K562 (cell line): Measurements from ENCODE around the gene TENT4B. TPM values are rescaled to one million over a fixed set of nuclear protein-coding genes. Genes with fewer than 3 reads are reported as not detected.

ENCODE experiments used
- ATAC-seq: fragments of 200-7000 bp; cut with Tn5 transposase; 3 replicates; pipeline ENCODE4 v1.9.1; 2020; ENCODE audit warnings: moderate library complexity
- BruUV-seq: library from RNA; stranded (reverse); fragments of 400-500 nt; replicated peaks from 2 replicates; lab custom pipeline; 2021; lab: Mats Ljungman, UMichigan
- CTCF ChIA-PET: fragments of 300-600 bp; formaldehyde crosslinking; extraction: SDS; loops from one replicate; lab custom pipeline; 2021; ENCODE audit warnings: low intra/inter-chr PET ratio; lab: Yijun Ruan, JAX
- POLR2A ChIA-PET: fragments of 300-600, 350-650 bp; sonication (Branson Sonifier 250); formaldehyde crosslinking; extraction: SDS; loops from one replicate; lab custom pipeline; 2021; ENCODE audit warnings: antibody characterized with exemption, inconsistent platforms; lab: Yijun Ruan, JAX
- DNase-seq, 4 experiments: peaks; one replicate each; pipeline versions ENCODE4 v3.0.0 to v3.0.0-alpha.2; 2011 to 2018; ENCODE audit warnings: low spot score in 3 of 4, mixed read lengths in 3 of 4; ENCODE audit errors: extremely low read depth in 1 of 4
- FAIRE-seq: peaks from 2 replicates; lab custom pipeline; 2011; peaks lifted over from hg19 to GRCh38; lab: Jason Lieb, UNC
- H2AFZ ChIP-seq: 2 replicates; pipeline ENCODE4 v1.6.0; 2011; ENCODE audit warnings: low read depth, low read length, control low read depth, inconsistent platforms
- H3K27ac ChIP-seq: fragments of 200-600 bp; 3 replicates; pipeline ENCODE4 v1.8.0; 2011; ENCODE audit warnings: low read depth, mild to moderate bottlenecking, control low read depth, inconsistent platforms, low read length, moderate library complexity, mixed read lengths; ENCODE audit errors: extremely low read depth
- H3K27me3 ChIP-seq, 2 experiments: fragments of 300-600 bp in 1 of 2; 2 replicates in 1 of 2; 3 replicates in 1 of 2; pipeline versions ENCODE4 v1.6.0 to v1.8.0; 2011; ENCODE audit warnings: inconsistent platforms in 2 of 2, low read length in 2 of 2, mild to moderate bottlenecking in 1 of 2, mixed read lengths in 1 of 2, moderate library complexity in 1 of 2; ENCODE audit not compliant: control insufficient read depth in 2 of 2, insufficient read depth in 2 of 2
- H3K36me3 ChIP-seq: fragments of 300-600 bp; 3 replicates; pipeline ENCODE4 v1.8.0; 2011; ENCODE audit warnings: mild to moderate bottlenecking, low read length, inconsistent platforms; ENCODE audit not compliant: control insufficient read depth, insufficient read depth
- H3K4me1 ChIP-seq, 2 experiments: fragments of 200-600 bp in 1 of 2; replicated peaks in 1 of 2; 2 replicates in 1 of 2; 3 replicates in 1 of 2; pipeline versions ENCODE4 v1.5.1 to v1.8.0; 2011; ENCODE audit warnings: inconsistent platforms in 2 of 2, low read length in 2 of 2, mild to moderate bottlenecking in 1 of 2, mixed read lengths in 1 of 2, moderate library complexity in 1 of 2; ENCODE audit not compliant: control insufficient read depth in 2 of 2, insufficient read depth in 2 of 2
- H3K4me2 ChIP-seq: 2 replicates; pipeline ENCODE4 v1.6.1; 2011; ENCODE audit warnings: low read length, control low read depth, inconsistent platforms, mixed read lengths; ENCODE audit not compliant: insufficient read depth
- H3K4me3 ChIP-seq: fragments of 200-600 bp; sonication (generic), shearing (Covaris generic); 2 replicates; pipeline ENCODE4 v1.5.1; 2016; ENCODE audit warnings: control low read depth, inconsistent platforms
- H3K79me2 ChIP-seq: fragments of 200-600 bp; 3 replicates; pipeline ENCODE4 v1.8.0; 2011; ENCODE audit warnings: low read length, inconsistent platforms; ENCODE audit not compliant: control insufficient read depth, insufficient read depth
- H3K9ac ChIP-seq, 2 experiments: 2 replicates each; pipeline versions ENCODE4 v1.6.0 to v1.6.1; 2011; ENCODE audit warnings: low read depth in 2 of 2, low read length in 2 of 2, control low read depth in 1 of 2, inconsistent platforms in 1 of 2, mild to moderate bottlenecking in 1 of 2, mixed read lengths in 1 of 2; ENCODE audit not compliant: insufficient read depth in 1 of 2
- H3K9me1 ChIP-seq: one replicate; pipeline ENCODE4 v1.6.0; 2011; ENCODE audit warnings: inconsistent platforms, mild to moderate bottlenecking, low read length, moderate library complexity; ENCODE audit not compliant: control insufficient read depth, insufficient read depth
- H3K9me3 ChIP-seq: replicated peaks from 2 replicates; pipeline ENCODE4 v1.5.1; 2011; ENCODE audit warnings: low read depth, low read length, inconsistent platforms; ENCODE audit not compliant: control insufficient read depth, insufficient read depth
- H4K20me1 ChIP-seq: replicated peaks from 2 replicates; pipeline ENCODE4 v1.6.1; 2011; ENCODE audit warnings: low read length, inconsistent platforms, mixed read lengths; ENCODE audit not compliant: control insufficient read depth, insufficient read depth
- ADNP ChIP-seq: fragments of 200-800 bp; sonication (Bioruptor generic); IDR thresholded peaks from 2 replicates; pipeline ENCODE4 v1.6.1; 2016; ENCODE audit warnings: missing genetic modification characterization, missing compliant biosample characterization
- E2F3 ChIP-seq: fragments of 250-450 bp; sonication (Bioruptor Pico); IDR thresholded peaks from 2 replicates; pipeline ENCODE4 v1.4.0; 2020; ENCODE audit warnings: mild to moderate bottlenecking
- HNRNPH1 ChIP-seq: fragments of 200-400 bp; formaldehyde crosslinking; optimal IDR thresholded peaks from 2 replicates; pipeline ENCODE3; 2017; ENCODE audit warnings: low read depth, mild to moderate bottlenecking, low read length, moderate library complexity
- KDM1A ChIP-seq, 2 experiments: fragments of 450-650 bp; IDR thresholded peaks; 2 replicates each; pipeline ENCODE4 v1.6.1; 2016; ENCODE audit warnings: mild to moderate bottlenecking in 2 of 2
- MEIS2 ChIP-seq: fragments of 450-650 bp; IDR thresholded peaks from 2 replicates; pipeline ENCODE4 v1.6.1; 2014; ENCODE audit warnings: mild to moderate bottlenecking; ENCODE audit not compliant: partially characterized antibody
- RBFOX2 ChIP-seq: fragments of 200-400 bp; formaldehyde crosslinking; IDR thresholded peaks from 2 replicates; pipeline ENCODE4 v1.6.1; 2017; ENCODE audit warnings: low read depth, mild to moderate bottlenecking, low read length, moderate library complexity
- RBM25 ChIP-seq: fragments of 200-400 bp; formaldehyde crosslinking; IDR thresholded peaks from 2 replicates; pipeline ENCODE4 v1.6.1; 2018; ENCODE audit warnings: low read length, low read depth, moderate library complexity; ENCODE audit not compliant: severe bottlenecking
- WGBS: fragments of 100-300 bp; shearing (Covaris generic); methylation state at CpG from one replicate; pipeline ENCODE4 v1.1.6; 2016; ENCODE audit warnings: low coverage, mixed read lengths; ENCODE audit not compliant: insufficient coverage; ENCODE audit errors: missing lambda C conversion rate; 5-methylcytosine and 5-hydroxymethylcytosine counted together
- in situ Hi-C: fragments of 300-500 bp; cut with MboI; formaldehyde crosslinking; loops from 4 replicates; pipeline ENCODE4 v1.15.0; 2018; ENCODE audit warnings: inconsistent platforms, mixed read lengths
- intact Hi-C: fragments of 100-400 bp; cut with micrococcal nuclease; formaldehyde crosslinking; loops from 2 replicates; pipeline ENCODE4 v1.14.2; 2022
- polyA plus RNA-seq, 8 experiments: library from polyadenylated mRNA; depleted of rRNA in 4 of 8; stranded (reverse) in 5 of 8; unstranded in 3 of 8; fragments of >200 nt; fragmentation: Nextera tagmentation in 2 of 8; fragmentation: Illumina TruSeq in 1 of 8; extraction: Ambion mirVana in 2 of 8; extraction: Trizol in 1 of 8; gene quantifications; 2 replicates each; pipeline versions ENCODE4 v1.2.1 to v1.2.3, GENCODE V29; 2011 to 2014; ENCODE audit warnings: inconsistent platforms in 1 of 8, missing spikeins in 1 of 8
- total RNA-seq, 7 experiments: library from RNA; depleted of rRNA in 6 of 7; stranded (reverse); fragments of >200 nt in 6 of 7; fragmentation: Illumina TruSeq in 2 of 7; extraction: Trizol in 2 of 7; gene quantifications; 2 replicates each; pipeline versions ENCODE4 v1.2.1 to v1.2.3, GENCODE V29; 2011 to 2021; ENCODE audit warnings: low replicate concordance in 1 of 7
- TF ChIP-seq, protein P1 (sequence below): sonication (generic); formaldehyde crosslinking; IDR thresholded peaks from 2 replicates; pipeline ENCODE4 v1.8.1; 2023; ENCODE audit warnings: mild to moderate bottlenecking, missing genetic modification reagents, moderate library complexity
- TF ChIP-seq, protein P2 (sequence below): fragments of 200-600 bp; sonication (generic); IDR thresholded peaks from one replicate; pipeline ENCODE4 v1.6.1; 2012; ENCODE audit warnings: mild to moderate bottlenecking, low read depth, low read length, inconsistent platforms

The TENT4B gene
- total and polyA plus RNA-seq, 9 of the 15 experiments (the other 6 are each of a cell fraction or from before 2014, with no cell fraction given) = 5.2 to 8.4 (median 7.0) TPM

DNA sequence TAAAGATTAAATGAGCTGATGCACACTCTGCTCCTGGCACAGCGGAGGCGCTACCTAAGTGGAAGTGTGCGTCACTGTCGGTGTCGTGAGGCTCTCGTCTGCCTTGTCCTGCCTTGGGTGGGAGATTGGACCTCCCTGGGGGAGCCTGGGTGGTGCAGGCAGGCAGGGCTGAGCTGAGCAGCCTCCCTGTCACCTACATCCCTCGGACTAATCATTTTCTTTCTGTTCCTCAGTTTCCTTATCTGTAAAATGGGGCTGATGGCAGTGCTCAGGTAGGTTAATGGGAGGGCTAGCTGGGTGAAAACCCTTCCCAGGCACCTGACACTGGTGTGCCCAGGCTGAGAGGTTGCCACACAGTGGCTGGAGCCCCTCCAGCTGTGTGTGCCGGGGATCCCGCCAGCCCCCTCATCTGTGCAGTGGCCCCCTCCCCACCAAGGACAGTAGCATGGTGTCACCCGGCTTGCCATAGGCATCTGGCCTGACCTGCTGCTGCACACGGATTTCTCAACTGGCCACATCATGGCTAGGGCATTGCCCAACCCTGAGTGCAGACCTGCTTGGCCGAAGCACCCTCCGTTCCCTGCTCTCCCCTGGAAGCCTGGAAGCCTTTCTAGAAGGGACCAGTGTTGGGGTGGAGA lies 117.5 kb downstream of the TENT4B start:
- no peak for DNase-seq
- 92% methylated on average over 13 of the region's 13 CpGs for WGBS
- TF ChIP-seq, protein P1, sequence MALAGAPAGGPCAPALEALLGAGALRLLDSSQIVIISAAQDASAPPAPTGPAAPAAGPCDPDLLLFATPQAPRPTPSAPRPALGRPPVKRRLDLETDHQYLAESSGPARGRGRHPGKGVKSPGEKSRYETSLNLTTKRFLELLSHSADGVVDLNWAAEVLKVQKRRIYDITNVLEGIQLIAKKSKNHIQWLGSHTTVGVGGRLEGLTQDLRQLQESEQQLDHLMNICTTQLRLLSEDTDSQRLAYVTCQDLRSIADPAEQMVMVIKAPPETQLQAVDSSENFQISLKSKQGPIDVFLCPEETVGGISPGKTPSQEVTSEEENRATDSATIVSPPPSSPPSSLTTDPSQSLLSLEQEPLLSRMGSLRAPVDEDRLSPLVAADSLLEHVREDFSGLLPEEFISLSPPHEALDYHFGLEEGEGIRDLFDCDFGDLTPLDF (CRISPR knock-in tag) = no peak
- TF ChIP-seq RBM25 (peak; percentile 53), RBFOX2 (peak; percentile 9; the same call in 1 of the 2 replicates), HNRNPH1 (no peak), ADNP (tag) (peak; percentile 44; the same call in 1 of the 2 replicates), E2F3 (CRISPR knock-in tag) (no peak), MEIS2 (no peak), KDM1A (IDR thresholded peaks at IDR 0.05) (peak; percentile 26 to 36; a peak in 2 of 4 replicates)
- TF ChIP-seq, protein P2, sequence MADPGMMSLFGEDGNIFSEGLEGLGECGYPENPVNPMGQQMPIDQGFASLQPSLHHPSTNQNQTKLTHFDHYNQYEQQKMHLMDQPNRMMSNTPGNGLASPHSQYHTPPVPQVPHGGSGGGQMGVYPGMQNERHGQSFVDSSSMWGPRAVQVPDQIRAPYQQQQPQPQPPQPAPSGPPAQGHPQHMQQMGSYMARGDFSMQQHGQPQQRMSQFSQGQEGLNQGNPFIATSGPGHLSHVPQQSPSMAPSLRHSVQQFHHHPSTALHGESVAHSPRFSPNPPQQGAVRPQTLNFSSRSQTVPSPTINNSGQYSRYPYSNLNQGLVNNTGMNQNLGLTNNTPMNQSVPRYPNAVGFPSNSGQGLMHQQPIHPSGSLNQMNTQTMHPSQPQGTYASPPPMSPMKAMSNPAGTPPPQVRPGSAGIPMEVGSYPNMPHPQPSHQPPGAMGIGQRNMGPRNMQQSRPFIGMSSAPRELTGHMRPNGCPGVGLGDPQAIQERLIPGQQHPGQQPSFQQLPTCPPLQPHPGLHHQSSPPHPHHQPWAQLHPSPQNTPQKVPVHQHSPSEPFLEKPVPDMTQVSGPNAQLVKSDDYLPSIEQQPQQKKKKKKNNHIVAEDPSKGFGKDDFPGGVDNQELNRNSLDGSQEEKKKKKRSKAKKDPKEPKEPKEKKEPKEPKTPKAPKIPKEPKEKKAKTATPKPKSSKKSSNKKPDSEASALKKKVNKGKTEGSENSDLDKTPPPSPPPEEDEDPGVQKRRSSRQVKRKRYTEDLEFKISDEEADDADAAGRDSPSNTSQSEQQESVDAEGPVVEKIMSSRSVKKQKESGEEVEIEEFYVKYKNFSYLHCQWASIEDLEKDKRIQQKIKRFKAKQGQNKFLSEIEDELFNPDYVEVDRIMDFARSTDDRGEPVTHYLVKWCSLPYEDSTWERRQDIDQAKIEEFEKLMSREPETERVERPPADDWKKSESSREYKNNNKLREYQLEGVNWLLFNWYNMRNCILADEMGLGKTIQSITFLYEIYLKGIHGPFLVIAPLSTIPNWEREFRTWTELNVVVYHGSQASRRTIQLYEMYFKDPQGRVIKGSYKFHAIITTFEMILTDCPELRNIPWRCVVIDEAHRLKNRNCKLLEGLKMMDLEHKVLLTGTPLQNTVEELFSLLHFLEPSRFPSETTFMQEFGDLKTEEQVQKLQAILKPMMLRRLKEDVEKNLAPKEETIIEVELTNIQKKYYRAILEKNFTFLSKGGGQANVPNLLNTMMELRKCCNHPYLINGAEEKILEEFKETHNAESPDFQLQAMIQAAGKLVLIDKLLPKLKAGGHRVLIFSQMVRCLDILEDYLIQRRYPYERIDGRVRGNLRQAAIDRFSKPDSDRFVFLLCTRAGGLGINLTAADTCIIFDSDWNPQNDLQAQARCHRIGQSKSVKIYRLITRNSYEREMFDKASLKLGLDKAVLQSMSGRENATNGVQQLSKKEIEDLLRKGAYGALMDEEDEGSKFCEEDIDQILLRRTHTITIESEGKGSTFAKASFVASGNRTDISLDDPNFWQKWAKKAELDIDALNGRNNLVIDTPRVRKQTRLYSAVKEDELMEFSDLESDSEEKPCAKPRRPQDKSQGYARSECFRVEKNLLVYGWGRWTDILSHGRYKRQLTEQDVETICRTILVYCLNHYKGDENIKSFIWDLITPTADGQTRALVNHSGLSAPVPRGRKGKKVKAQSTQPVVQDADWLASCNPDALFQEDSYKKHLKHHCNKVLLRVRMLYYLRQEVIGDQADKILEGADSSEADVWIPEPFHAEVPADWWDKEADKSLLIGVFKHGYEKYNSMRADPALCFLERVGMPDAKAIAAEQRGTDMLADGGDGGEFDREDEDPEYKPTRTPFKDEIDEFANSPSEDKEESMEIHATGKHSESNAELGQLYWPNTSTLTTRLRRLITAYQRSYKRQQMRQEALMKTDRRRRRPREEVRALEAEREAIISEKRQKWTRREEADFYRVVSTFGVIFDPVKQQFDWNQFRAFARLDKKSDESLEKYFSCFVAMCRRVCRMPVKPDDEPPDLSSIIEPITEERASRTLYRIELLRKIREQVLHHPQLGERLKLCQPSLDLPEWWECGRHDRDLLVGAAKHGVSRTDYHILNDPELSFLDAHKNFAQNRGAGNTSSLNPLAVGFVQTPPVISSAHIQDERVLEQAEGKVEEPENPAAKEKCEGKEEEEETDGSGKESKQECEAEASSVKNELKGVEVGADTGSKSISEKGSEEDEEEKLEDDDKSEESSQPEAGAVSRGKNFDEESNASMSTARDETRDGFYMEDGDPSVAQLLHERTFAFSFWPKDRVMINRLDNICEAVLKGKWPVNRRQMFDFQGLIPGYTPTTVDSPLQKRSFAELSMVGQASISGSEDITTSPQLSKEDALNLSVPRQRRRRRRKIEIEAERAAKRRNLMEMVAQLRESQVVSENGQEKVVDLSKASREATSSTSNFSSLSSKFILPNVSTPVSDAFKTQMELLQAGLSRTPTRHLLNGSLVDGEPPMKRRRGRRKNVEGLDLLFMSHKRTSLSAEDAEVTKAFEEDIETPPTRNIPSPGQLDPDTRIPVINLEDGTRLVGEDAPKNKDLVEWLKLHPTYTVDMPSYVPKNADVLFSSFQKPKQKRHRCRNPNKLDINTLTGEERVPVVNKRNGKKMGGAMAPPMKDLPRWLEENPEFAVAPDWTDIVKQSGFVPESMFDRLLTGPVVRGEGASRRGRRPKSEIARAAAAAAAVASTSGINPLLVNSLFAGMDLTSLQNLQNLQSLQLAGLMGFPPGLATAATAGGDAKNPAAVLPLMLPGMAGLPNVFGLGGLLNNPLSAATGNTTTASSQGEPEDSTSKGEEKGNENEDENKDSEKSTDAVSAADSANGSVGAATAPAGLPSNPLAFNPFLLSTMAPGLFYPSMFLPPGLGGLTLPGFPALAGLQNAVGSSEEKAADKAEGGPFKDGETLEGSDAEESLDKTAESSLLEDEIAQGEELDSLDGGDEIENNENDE = no peak

More for the DNA sequence above, 117.5 kb downstream of the TENT4B start:
- Histone ChIP-seq H4K20me1 (peaks cover 19% of the 10 kb centered on the region; the same call in 1 of the 2 replicates), H3K4me1 (peaks cover 41 to 87% of the 10 kb centered on the region in 2 experiments), H3K36me3 (peaks cover 48% of the 10 kb centered on the region; the same call in 2 of the 3 replicates), H3K4me2 (no peak overlapping the region), H3K9me3 (no peaks in the 10 kb centered on the region), H2AFZ (no peak overlapping the region), H3K9me1 (peaks cover 3% of the 10 kb centered on the region), H3K9ac (peak overlapping the region in 1 of 2 experiments; percentile 80; a peak in 1 of 4 replicates), H3K4me3 (no peak overlapping the region), H3K27me3 (no peaks in the 10 kb centered on the region), H3K27ac (peak overlapping the region; percentile 31; the same call in 1 of the 3 replicates), H3K79me2 (peaks cover 100% of the 10 kb centered on the region)
- intact Hi-C loops (no loop called here), in situ Hi-C loops (loop anchor here (25.0 kb wide), 1 partner anchor 1658 kb away; the partner anchor contains the start of gene N4BP1)
- ChIA-PET POLR2A (interaction anchor here (1.7 to 2.3 kb wide), 2 partner anchors 16 to 20 kb away, joined by 4 to 7 read pairs; no protein-coding TSS in a partner anchor), CTCF (no interaction called here)
- BruUV-seq = no TSS peak
- no peak for FAIRE-seq
- ATAC-seq = no peak
